Vagina (tissue), 2 donors: Measurements from ENCODE around the gene PCGF1.

Experiments
- CTCF ChIP-seq, 3 experiments: fragments of 450-650 bp in 2 of 3; fragments of 200-600 bp in 1 of 3; sonication (generic) in 1 of 3; IDR thresholded peaks; one replicate each; pipeline ENCODE4 v1.5.1; 2017 to 2019; ENCODE audit warnings: antibody characterized with exemption in 3 of 3, mild to moderate bottlenecking in 2 of 3, moderate library complexity in 2 of 3
- POLR2AphosphoS5 ChIP-seq, 2 donors: sonication (generic); formaldehyde crosslinking; IDR thresholded peaks; one replicate each; pipeline ENCODE4 v1.9.0; 2017; ENCODE audit warnings: antibody characterized with exemption in 2 of 2, mild to moderate bottlenecking in 2 of 2, low read depth in 1 of 2; ENCODE audit not compliant: insufficient read depth in 1 of 2

GRCh38 chr2:74502147-74502719, 5.3 kb downstream of the PCGF1 start:
- no peak for TF ChIP-seq POLR2AphosphoS5 (IDR thresholded peaks at IDR 0.05; ENCODE audit: insufficient read depth in 1 of 2, low read depth in 1 of 2)
- TF ChIP-seq CTCF (IDR thresholded peaks at IDR 0.05), result no peak
